ENCODE measurements around the gene TEX14. TPM values are rescaled to one million over a fixed set of nuclear protein-coding genes. Genes with fewer than 3 reads are reported as not detected.

Gene TEX14
- total RNA-seq, 4 donors from 2014 or later: 0.13 TPM; not detected in 3

GRCh38 chr17:58539698-58540097, 152.1 kb downstream of the TEX14 start:
- Histone ChIP-seq H3K27me3 (no peaks in the 10 kb centered on the region), H3K4me1 (no peaks in the 10 kb centered on the region), H3K27ac (no peak overlapping the region), H3K9me3 (no peaks in the 10 kb centered on the region), H3K36me3 (no peaks in the 10 kb centered on the region), H3K4me3 (no peak overlapping the region)
- TF ChIP-seq POLR2A (IDR thresholded peaks at IDR 0.05): no peak
- TF ChIP-seq, protein P1, sequence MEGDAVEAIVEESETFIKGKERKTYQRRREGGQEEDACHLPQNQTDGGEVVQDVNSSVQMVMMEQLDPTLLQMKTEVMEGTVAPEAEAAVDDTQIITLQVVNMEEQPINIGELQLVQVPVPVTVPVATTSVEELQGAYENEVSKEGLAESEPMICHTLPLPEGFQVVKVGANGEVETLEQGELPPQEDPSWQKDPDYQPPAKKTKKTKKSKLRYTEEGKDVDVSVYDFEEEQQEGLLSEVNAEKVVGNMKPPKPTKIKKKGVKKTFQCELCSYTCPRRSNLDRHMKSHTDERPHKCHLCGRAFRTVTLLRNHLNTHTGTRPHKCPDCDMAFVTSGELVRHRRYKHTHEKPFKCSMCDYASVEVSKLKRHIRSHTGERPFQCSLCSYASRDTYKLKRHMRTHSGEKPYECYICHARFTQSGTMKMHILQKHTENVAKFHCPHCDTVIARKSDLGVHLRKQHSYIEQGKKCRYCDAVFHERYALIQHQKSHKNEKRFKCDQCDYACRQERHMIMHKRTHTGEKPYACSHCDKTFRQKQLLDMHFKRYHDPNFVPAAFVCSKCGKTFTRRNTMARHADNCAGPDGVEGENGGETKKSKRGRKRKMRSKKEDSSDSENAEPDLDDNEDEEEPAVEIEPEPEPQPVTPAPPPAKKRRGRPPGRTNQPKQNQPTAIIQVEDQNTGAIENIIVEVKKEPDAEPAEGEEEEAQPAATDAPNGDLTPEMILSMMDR (IDR thresholded peaks at IDR 0.05): no peak
- no peak for DNase-seq

GRCh38 chr17:58538811-58539409, 152.9 kb downstream of the TEX14 start:
- no peak for DNase-seq
- no peak overlapping the region for H3K27ac ChIP-seq
- no peak overlapping the region for H3K4me3 ChIP-seq
- no peaks in the 10 kb centered on the region for H3K4me1 ChIP-seq
- no peaks in the 10 kb centered on the region for H3K9me3 ChIP-seq
- H3K27me3 ChIP-seq: no peaks in the 10 kb centered on the region
- no peaks in the 10 kb centered on the region for H3K36me3 ChIP-seq
- no peak for TF ChIP-seq POLR2A (IDR thresholded peaks at IDR 0.05)
- TF ChIP-seq, protein P1 (IDR thresholded peaks at IDR 0.05): no peak

- no peaks in the 10 kb centered on the region for H3K27me3 ChIP-seq
- no peak for DNase-seq
- TF ChIP-seq, protein P1 (IDR thresholded peaks at IDR 0.05): no peak
- TF ChIP-seq POLR2A (IDR thresholded peaks at IDR 0.05): no peak
- H3K4me1 ChIP-seq: peaks cover 0 to 4% (median 0%) of the 10 kb centered on the region in 4 donors
- no peaks in the 10 kb centered on the region for H3K9me3 ChIP-seq
- H3K36me3 ChIP-seq: no peaks in the 10 kb centered on the region
- no peak overlapping the region for H3K4me3 ChIP-seq
- no peak overlapping the region for H3K27ac ChIP-seq
These were observed 154.6 kb downstream of the TEX14 start for GRCh38 chr17:58537266-58537665.

DNA sequence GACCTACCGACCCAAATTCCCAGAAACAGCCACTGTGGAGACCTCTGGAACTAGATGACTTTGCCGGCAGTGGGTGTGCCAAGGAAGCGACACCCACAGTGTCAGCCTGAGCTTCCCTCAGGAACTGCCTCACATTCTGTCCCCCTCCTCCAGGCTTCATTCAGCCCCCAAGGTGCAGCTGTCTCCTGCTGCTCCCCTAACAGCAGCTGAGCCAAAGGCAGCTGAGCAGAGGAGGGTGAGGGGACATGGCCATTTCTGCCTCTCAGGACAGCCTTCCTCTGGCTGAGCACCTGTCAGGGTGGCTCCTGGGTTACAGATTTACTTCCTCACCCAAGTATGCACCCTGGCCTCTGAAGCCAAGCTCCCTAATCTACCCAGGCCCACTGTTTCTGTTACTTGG, 155.3 kb downstream of the TEX14 start:
- no peak for DNase-seq
- Histone ChIP-seq H3K4me3 (no peak overlapping the region), H3K4me1 (peaks cover 0 to 8% (median 0%) of the 10 kb centered on the region in 4 donors), H3K9me3 (no peaks in the 10 kb centered on the region), H3K36me3 (no peaks in the 10 kb centered on the region), H3K27me3 (no peaks in the 10 kb centered on the region), H3K27ac (no peak overlapping the region)
- TF ChIP-seq, protein P1 (IDR thresholded peaks at IDR 0.05): no peak
- no peak for TF ChIP-seq POLR2A (IDR thresholded peaks at IDR 0.05)

DNA sequence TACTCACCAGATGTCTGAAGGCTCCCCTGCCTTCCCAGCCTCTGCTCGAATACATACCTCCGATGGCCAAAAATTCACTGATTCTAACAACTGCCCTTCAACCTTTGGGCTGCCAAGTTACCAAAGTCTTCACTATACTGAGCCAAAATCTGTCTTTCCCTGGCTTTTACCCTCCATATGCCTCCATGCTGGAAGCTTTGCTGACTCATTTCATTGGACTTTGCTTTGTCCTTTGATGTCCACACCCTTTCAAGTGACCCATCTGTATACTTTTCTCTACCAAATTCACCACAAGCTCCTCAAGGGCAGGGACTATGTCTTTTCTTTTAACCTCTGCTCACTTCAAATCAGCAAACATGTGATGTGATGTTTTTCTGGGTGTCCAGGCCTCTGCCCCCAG, 156.4 kb downstream of the TEX14 start:
- peaks cover 0 to 11% (median 0%) of the 10 kb centered on the region in 4 donors for H3K4me1 ChIP-seq
- DNase-seq: no peak
- no peaks in the 10 kb centered on the region for H3K27me3 ChIP-seq
- H3K36me3 ChIP-seq: no peaks in the 10 kb centered on the region
- H3K9me3 ChIP-seq: no peaks in the 10 kb centered on the region
- no peak overlapping the region for H3K4me3 ChIP-seq
- no peak overlapping the region for H3K27ac ChIP-seq
- TF ChIP-seq POLR2A (IDR thresholded peaks at IDR 0.05): no peak
- TF ChIP-seq, protein P1 (IDR thresholded peaks at IDR 0.05): no peak
